Measurements from ENCODE around the gene GADL1. TPM values are rescaled to one million over a fixed set of nuclear protein-coding genes. Genes with fewer than 3 reads are reported as not detected.

GADL1 gene
- total RNA-seq, 4 donors from 2014 or later = 0.13 to 0.55 (median 0.42) TPM

DNA sequence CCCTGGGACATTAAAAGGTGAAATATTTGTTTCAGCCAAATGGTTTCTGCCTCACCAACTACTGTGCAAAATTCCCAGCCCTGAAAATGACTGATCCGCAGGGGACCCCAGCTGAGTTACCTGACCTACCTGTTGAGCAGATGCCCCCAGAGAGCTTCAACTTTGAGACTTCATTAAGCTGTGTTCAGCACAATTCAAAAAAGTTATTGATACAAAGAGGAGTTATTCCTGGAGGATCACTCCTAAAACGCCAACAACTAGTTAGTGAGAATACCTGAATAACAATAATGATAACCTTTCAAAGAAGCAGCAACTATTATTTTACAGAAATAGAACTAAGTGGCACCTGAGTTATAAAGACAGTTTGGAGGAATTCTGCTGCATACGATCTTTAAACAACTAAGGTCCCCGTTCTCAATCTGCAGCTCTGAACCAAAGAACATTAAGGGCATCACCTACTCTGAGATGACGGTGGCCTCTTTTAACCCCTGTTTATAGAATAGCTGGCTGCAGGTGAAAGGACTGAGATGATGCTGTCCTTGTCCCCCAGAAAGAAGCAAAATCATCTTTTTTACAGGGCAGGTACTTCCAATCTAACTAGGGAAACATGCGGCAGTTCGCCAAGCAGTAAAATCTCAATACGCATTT is 659 bp downstream of the GADL1 start:
- no peaks in the 10 kb centered on the region for H3K27me3 ChIP-seq
- ATAC-seq (no peak), DNase-seq (no peak)
- H3K9me3 ChIP-seq = no peaks in the 10 kb centered on the region
- in situ Hi-C loops (cut with MboI; ENCODE audit: low sequenced_read_pairs in 4 of 4) (no loop called here), intact Hi-C loops (cut with DNase I; ENCODE audit: low total_unique reads) (loop anchor here (5.0 kb wide), 1 partner anchor 117 kb away; no protein-coding TSS in a partner anchor)
- H3K4me1 ChIP-seq = peaks cover 8 to 12% of the 10 kb centered on the region in 2 donors
- TF ChIP-seq POLR2A (IDR thresholded peaks at IDR 0.05) = no peak
- TF ChIP-seq, protein P1, sequence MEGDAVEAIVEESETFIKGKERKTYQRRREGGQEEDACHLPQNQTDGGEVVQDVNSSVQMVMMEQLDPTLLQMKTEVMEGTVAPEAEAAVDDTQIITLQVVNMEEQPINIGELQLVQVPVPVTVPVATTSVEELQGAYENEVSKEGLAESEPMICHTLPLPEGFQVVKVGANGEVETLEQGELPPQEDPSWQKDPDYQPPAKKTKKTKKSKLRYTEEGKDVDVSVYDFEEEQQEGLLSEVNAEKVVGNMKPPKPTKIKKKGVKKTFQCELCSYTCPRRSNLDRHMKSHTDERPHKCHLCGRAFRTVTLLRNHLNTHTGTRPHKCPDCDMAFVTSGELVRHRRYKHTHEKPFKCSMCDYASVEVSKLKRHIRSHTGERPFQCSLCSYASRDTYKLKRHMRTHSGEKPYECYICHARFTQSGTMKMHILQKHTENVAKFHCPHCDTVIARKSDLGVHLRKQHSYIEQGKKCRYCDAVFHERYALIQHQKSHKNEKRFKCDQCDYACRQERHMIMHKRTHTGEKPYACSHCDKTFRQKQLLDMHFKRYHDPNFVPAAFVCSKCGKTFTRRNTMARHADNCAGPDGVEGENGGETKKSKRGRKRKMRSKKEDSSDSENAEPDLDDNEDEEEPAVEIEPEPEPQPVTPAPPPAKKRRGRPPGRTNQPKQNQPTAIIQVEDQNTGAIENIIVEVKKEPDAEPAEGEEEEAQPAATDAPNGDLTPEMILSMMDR (IDR thresholded peaks at IDR 0.05 in 4 of 5, conservative IDR thresholded peaks at IDR 0.05 in 1 of 5) = no peak
- H3K4me3 ChIP-seq = peak overlapping the region; percentile 81 to 87 (median 82)
- H3K36me3 ChIP-seq = no peaks in the 10 kb centered on the region
- peak overlapping the region; percentile 80 to 88 (median 84) for H3K27ac ChIP-seq

DNA sequence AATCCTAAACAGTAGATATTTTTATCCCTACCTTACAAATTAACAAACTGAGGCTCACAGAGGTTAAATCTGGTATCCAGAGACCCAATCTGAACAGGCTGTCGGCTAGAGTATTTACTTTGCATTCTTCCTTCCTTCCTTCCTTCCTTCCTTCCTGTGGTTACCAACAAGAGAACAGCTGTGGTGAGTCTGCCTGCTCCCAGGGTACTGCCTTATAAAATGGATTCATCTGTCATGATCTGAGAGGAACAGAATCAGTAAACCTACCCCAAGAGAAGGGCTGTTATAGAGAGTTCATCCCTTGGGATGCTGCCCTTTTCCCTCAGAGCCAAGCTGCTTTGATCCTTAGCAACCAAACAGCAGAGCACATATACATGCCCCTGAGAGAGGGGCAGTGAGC is 3.6 kb downstream of the GADL1 start:
- Histone ChIP-seq H3K4me3 (no peak overlapping the region), H3K36me3 (no peaks in the 10 kb centered on the region), H3K9me3 (no peaks in the 10 kb centered on the region), H3K27ac (no peak overlapping the region), H3K27me3 (no peaks in the 10 kb centered on the region), H3K4me1 (peaks cover 12% of the 10 kb centered on the region in 2 donors)
- intact Hi-C loops (cut with DNase I; ENCODE audit: low total_unique reads) = loop anchor here (5.0 kb wide), 1 partner anchor 114 kb away; no protein-coding TSS in a partner anchor
- in situ Hi-C loops (cut with MboI; ENCODE audit: low sequenced_read_pairs in 4 of 4) = no loop called here
- TF ChIP-seq POLR2A (IDR thresholded peaks at IDR 0.05) = no peak
- TF ChIP-seq, protein P1 (IDR thresholded peaks at IDR 0.05 in 4 of 5, conservative IDR thresholded peaks at IDR 0.05 in 1 of 5) = no peak
- no peak for ATAC-seq
- DNase-seq = no peak

DNA sequence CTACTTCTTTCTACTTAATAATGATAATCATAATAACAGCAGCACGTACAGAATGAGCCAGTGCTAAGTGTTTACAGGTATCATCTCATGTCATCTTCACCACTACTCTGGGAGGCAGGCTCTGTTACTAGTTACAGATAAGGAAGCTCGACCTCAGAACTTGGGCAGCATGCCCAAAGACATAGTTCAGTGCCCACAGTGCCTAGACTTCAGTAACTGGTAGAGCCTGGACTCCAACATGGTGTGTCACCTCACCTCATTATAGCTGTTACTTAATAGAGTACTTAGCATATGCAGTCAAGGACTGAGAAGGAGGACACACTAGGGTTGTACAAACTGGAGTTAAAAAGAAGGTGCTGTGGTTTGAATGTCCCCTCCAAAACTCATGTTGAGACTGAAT is 7.6 kb downstream of the GADL1 start:
- TF ChIP-seq, protein P1 (IDR thresholded peaks at IDR 0.05 in 4 of 5, conservative IDR thresholded peaks at IDR 0.05 in 1 of 5) = no peak
- no peak for TF ChIP-seq POLR2A (IDR thresholded peaks at IDR 0.05)
- H3K4me3 ChIP-seq = no peak overlapping the region
- peaks cover 5 to 6% of the 10 kb centered on the region in 2 donors for H3K4me1 ChIP-seq
- H3K27me3 ChIP-seq = no peaks in the 10 kb centered on the region
- ATAC-seq (no peak), DNase-seq (no peak)
- no peaks in the 10 kb centered on the region for H3K9me3 ChIP-seq
- H3K27ac ChIP-seq = no peak overlapping the region
- in situ Hi-C loops (cut with MboI; ENCODE audit: low sequenced_read_pairs in 4 of 4) (loop anchor here in 1 of 4 donors (10.0 kb wide), 1 partner anchor 102 kb away; no protein-coding TSS in a partner anchor), intact Hi-C loops (cut with DNase I; ENCODE audit: low total_unique reads) (no loop called here)
- H3K36me3 ChIP-seq = no peaks in the 10 kb centered on the region

DNA sequence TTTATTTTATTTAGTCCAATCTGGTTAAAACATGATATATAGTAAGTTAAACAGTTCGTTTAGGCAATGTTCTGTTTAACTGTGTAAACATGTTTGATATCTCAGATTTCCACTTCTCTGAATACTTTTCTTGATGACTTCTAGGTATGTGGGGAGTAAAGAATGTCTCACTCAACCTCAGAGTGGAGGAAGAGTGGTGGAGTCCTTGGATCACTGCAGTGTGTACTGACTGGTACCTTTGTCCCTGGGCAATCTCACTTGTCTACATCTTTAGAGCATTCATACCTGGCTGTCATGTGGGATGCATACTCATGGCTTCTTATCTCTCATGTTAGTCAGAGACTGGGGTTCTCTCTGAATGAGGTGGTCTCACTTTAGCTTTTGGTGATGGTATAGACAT is 15.6 kb downstream of the GADL1 start:
- in situ Hi-C loops (cut with MboI; ENCODE audit: low sequenced_read_pairs in 4 of 4) = no loop called here
- no peaks in the 10 kb centered on the region for H3K36me3 ChIP-seq
- H3K27me3 ChIP-seq = no peaks in the 10 kb centered on the region
- H3K4me1 ChIP-seq = peaks cover 9 to 29% of the 10 kb centered on the region in 2 donors
- no peak for ATAC-seq
- H3K4me3 ChIP-seq = no peak overlapping the region
- TF ChIP-seq, protein P1 (IDR thresholded peaks at IDR 0.05 in 4 of 5, conservative IDR thresholded peaks at IDR 0.05 in 1 of 5) = no peak
- no peak for TF ChIP-seq POLR2A (IDR thresholded peaks at IDR 0.05)
- no peaks in the 10 kb centered on the region for H3K9me3 ChIP-seq
- intact Hi-C loops (cut with DNase I; ENCODE audit: low total_unique reads) = no loop called here
- peak overlapping the region in 1 of 4 donors; percentile 23 for H3K27ac ChIP-seq
- no peak for DNase-seq

All from gastrocnemius medialis (tissue), 4 donors.